ENCODE results near the gene SLC7A1. TPM values are rescaled to one million over a fixed set of nuclear protein-coding genes. Genes with fewer than 3 reads are reported as not detected.

The SLC7A1 gene
- 12.2 and 18.8 TPM in 2 replicates for polyA plus RNA-seq

GRCh38 chr13:29595380-29596063 is at the start of gene SLC7A1:
SLC7A1 (minus strand) TSS chr13:29595688; CDS start chr13:29536188, 59,500 bp downstream.

Measured in Purkinje cell (primary cell).